Loucy (cell line): ENCODE data around the gene KIF1B.

ENCODE experiments used
- EZH2phosphoT487 ChIP-seq: fragments of 200-600 bp; IDR thresholded peaks from 2 replicates; pipeline ENCODE4 v1.6.1; 2018; ENCODE audit warnings: antibody characterized with exemption, mild to moderate bottlenecking, moderate library complexity, borderline replicate concordance
- TF ChIP-seq, protein P1 (sequence below): fragments of 200-600 bp; sonication (generic); conservative IDR thresholded peaks from 2 replicates; pipeline ENCODE4 v1.5.1; 2014; ENCODE audit warnings: mild to moderate bottlenecking, antibody characterized with exemption, low read length

DNA sequence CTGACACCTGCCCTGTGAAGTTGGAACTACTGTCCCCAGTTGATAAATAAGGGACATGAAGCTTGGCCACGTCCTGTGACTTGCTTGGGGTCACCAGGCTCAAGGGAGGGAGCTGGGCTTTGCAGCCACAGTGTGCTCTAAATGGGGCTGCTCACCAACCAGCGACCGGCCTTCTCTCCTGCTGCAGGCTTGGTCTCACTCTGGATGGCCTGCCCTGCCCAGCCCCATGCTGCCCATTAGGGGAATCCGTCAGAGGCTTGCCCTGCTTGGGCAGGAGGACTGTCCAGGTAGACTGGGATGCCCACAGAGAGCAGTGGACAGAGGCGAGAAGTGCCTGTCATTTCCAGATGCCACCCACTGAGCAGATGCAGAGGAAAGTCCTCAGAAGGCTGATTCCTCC lies 218.6 kb downstream of the KIF1B start:
- TF ChIP-seq, protein P1, sequence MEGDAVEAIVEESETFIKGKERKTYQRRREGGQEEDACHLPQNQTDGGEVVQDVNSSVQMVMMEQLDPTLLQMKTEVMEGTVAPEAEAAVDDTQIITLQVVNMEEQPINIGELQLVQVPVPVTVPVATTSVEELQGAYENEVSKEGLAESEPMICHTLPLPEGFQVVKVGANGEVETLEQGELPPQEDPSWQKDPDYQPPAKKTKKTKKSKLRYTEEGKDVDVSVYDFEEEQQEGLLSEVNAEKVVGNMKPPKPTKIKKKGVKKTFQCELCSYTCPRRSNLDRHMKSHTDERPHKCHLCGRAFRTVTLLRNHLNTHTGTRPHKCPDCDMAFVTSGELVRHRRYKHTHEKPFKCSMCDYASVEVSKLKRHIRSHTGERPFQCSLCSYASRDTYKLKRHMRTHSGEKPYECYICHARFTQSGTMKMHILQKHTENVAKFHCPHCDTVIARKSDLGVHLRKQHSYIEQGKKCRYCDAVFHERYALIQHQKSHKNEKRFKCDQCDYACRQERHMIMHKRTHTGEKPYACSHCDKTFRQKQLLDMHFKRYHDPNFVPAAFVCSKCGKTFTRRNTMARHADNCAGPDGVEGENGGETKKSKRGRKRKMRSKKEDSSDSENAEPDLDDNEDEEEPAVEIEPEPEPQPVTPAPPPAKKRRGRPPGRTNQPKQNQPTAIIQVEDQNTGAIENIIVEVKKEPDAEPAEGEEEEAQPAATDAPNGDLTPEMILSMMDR, result no peak
- TF ChIP-seq EZH2phosphoT487, result no peak
